MM.1S (cell line): ENCODE measurements around the gene RASL12.

Experiments used
- EZH2 ChIP-seq: fragments of 300-600 bp; sonication (generic); optimal IDR thresholded peaks from 2 replicates; pipeline ENCODE3; 2017; ENCODE audit warnings: low read depth, mild to moderate bottlenecking, antibody characterized with exemption, low read length, mixed read lengths
- TF ChIP-seq, protein P1 (sequence below): fragments of 300-600 bp; sonication (generic); IDR thresholded peaks from 2 replicates; pipeline ENCODE4 v1.5.1; 2016; ENCODE audit warnings: antibody characterized with exemption, low read length, mixed read lengths

DNA sequence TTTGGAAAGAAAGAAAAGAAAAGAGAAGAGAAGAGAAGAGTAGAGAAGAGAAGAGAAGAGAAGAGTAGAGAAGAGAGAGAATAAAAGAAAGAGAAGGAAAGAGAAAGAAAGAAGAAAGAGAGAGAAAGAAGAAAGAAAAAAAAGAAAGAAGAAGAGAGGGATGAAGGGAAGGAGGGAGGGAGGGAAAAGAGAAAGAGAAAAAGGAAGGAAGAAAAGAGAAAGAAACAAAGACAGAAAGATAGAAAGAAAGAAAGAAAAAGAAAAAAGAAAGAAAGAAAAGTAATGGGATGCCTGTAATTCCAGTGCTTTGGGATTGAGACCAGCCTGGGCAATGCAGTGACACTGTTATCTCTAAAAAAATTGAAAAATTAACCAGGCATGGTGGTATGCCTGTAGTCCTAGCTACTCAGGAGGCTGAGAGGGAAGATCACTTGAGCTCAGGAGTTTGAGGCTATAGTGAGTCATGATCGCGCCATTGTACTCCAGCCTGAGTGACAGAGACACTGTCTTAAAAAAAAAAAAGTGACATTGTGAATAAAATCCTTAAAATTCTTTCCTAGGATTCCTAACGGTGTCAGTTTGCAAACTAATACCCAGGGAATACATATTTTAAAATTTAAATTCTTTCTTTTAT lies 1.7 kb downstream of the RASL12 start:
- TF ChIP-seq, protein P1, sequence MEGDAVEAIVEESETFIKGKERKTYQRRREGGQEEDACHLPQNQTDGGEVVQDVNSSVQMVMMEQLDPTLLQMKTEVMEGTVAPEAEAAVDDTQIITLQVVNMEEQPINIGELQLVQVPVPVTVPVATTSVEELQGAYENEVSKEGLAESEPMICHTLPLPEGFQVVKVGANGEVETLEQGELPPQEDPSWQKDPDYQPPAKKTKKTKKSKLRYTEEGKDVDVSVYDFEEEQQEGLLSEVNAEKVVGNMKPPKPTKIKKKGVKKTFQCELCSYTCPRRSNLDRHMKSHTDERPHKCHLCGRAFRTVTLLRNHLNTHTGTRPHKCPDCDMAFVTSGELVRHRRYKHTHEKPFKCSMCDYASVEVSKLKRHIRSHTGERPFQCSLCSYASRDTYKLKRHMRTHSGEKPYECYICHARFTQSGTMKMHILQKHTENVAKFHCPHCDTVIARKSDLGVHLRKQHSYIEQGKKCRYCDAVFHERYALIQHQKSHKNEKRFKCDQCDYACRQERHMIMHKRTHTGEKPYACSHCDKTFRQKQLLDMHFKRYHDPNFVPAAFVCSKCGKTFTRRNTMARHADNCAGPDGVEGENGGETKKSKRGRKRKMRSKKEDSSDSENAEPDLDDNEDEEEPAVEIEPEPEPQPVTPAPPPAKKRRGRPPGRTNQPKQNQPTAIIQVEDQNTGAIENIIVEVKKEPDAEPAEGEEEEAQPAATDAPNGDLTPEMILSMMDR: no peak
- no peak for TF ChIP-seq EZH2
